ENCODE data around the gene PSMB7. TPM values are rescaled to one million over a fixed set of nuclear protein-coding genes. Genes with fewer than 3 reads are reported as not detected.

The PSMB7 gene
- total RNA-seq, 3 donors from 2014 or later (not counting 1 experiment from before 2014, with no cell fraction given) = 75.6 to 75.9 (median 75.8) TPM

GRCh38 chr9:124355941-124356744 lies 59.1 kb downstream of the PSMB7 start:
- H3K9me3 ChIP-seq (ENCODE audit: control insufficient read depth, insufficient read depth, low read length) = no peaks in the 10 kb centered on the region
- H3K27me3 Mint-ChIP-seq (ENCODE audit: low read depth in 2 of 2) = no peaks in the 10 kb centered on the region
- H3K4me3 ChIP-seq (ENCODE audit: low read length) = no peak overlapping the region
- peaks cover 20% of the 10 kb centered on the region for H3K4me1 ChIP-seq (ENCODE audit: control insufficient read depth, insufficient read depth, low read length)
- intact Hi-C loops (cut with micrococcal nuclease) = no loop called here
- no peaks in the 10 kb centered on the region for H3K27me3 ChIP-seq (ENCODE audit: control insufficient read depth, insufficient read depth, low read length)
- WGBS (ENCODE audit: insufficient coverage) = 90% methylated on average over 15 of the region's 15 CpGs
- peaks cover 45% of the 10 kb centered on the region for H3K36me3 ChIP-seq (ENCODE audit: control insufficient read depth, insufficient read depth, low read length)
- no peak overlapping the region for H3K27ac ChIP-seq (ENCODE audit: low read length)
- peaks cover 38 to 46% of the 10 kb centered on the region in 2 donors for H3K4me1 Mint-ChIP-seq
- no peak overlapping the region for H3K4me3 Mint-ChIP-seq
- ATAC-seq = no peak
- no peak for DNase-seq
- H3K9me3 Mint-ChIP-seq = no peaks in the 10 kb centered on the region
- no peak for TF ChIP-seq CTCF (IDR thresholded peaks at IDR 0.05)
- H3K36me3 Mint-ChIP-seq = no peaks in the 10 kb centered on the region
- H3K27ac Mint-ChIP-seq = peak overlapping the region; percentile 27 to 50

- no peak for ATAC-seq
- Mint-ChIP-seq H3K9me3 (no peaks in the 10 kb centered on the region), H3K36me3 (no peaks in the 10 kb centered on the region), H3K27ac (peak overlapping the region in 1 of 2 donors; percentile 27), H3K4me1 (peaks cover 30 to 38% of the 10 kb centered on the region in 2 donors), H3K4me3 (no peak overlapping the region), H3K27me3 (ENCODE audit: low read depth in 2 of 2) (no peaks in the 10 kb centered on the region)
- TF ChIP-seq CTCF (IDR thresholded peaks at IDR 0.05) = no peak
- no peaks in the 10 kb centered on the region for H3K27me3 ChIP-seq (ENCODE audit: control insufficient read depth, insufficient read depth, low read length)
- H3K27ac ChIP-seq (ENCODE audit: low read length) = no peak overlapping the region
- H3K4me1 ChIP-seq (ENCODE audit: control insufficient read depth, insufficient read depth, low read length) = peaks cover 20% of the 10 kb centered on the region
- no peaks in the 10 kb centered on the region for H3K9me3 ChIP-seq (ENCODE audit: control insufficient read depth, insufficient read depth, low read length)
- 96% methylated on average over 21 of the region's 21 CpGs for WGBS (ENCODE audit: insufficient coverage)
- intact Hi-C loops (cut with micrococcal nuclease) = no loop called here
- H3K4me3 ChIP-seq (ENCODE audit: low read length) = no peak overlapping the region
- peaks cover 52% of the 10 kb centered on the region for H3K36me3 ChIP-seq (ENCODE audit: control insufficient read depth, insufficient read depth, low read length)
- DNase-seq = no peak
Measured at GRCh38 chr9:124355039-124355940, 60.0 kb downstream of the PSMB7 start.

GRCh38 chr9:124354346-124355038 lies 60.8 kb downstream of the PSMB7 start:
- Histone ChIP-seq H3K36me3 (ENCODE audit: control insufficient read depth, insufficient read depth, low read length) (peaks cover 60% of the 10 kb centered on the region), H3K27ac (ENCODE audit: low read length) (no peak overlapping the region), H3K4me3 (ENCODE audit: low read length) (no peak overlapping the region), H3K9me3 (ENCODE audit: control insufficient read depth, insufficient read depth, low read length) (no peaks in the 10 kb centered on the region), H3K4me1 (ENCODE audit: control insufficient read depth, insufficient read depth, low read length) (peaks cover 18% of the 10 kb centered on the region), H3K27me3 (ENCODE audit: control insufficient read depth, insufficient read depth, low read length) (no peaks in the 10 kb centered on the region)
- DNase-seq = no peak
- Mint-ChIP-seq H3K27me3 (ENCODE audit: low read depth in 2 of 2) (no peaks in the 10 kb centered on the region), H3K9me3 (no peaks in the 10 kb centered on the region), H3K4me3 (no peak overlapping the region), H3K27ac (peak overlapping the region; percentile 32 to 70), H3K36me3 (no peaks in the 10 kb centered on the region), H3K4me1 (peaks cover 22 to 31% of the 10 kb centered on the region in 2 donors)
- ATAC-seq = no peak
- TF ChIP-seq CTCF (IDR thresholded peaks at IDR 0.05) = no peak
- intact Hi-C loops (cut with micrococcal nuclease) = no loop called here
- 96% methylated on average over 17 of the region's 17 CpGs for WGBS (ENCODE audit: insufficient coverage)

Data from natural killer cell (primary cell).